ENCODE measurements around the gene ZNF33A. TPM values are rescaled to one million over a fixed set of nuclear protein-coding genes. Genes with fewer than 3 reads are reported as not detected.

ZNF33A gene
- total RNA-seq: 10 to 100 TPM; 30.4 to 32.8 TPM

DNA sequence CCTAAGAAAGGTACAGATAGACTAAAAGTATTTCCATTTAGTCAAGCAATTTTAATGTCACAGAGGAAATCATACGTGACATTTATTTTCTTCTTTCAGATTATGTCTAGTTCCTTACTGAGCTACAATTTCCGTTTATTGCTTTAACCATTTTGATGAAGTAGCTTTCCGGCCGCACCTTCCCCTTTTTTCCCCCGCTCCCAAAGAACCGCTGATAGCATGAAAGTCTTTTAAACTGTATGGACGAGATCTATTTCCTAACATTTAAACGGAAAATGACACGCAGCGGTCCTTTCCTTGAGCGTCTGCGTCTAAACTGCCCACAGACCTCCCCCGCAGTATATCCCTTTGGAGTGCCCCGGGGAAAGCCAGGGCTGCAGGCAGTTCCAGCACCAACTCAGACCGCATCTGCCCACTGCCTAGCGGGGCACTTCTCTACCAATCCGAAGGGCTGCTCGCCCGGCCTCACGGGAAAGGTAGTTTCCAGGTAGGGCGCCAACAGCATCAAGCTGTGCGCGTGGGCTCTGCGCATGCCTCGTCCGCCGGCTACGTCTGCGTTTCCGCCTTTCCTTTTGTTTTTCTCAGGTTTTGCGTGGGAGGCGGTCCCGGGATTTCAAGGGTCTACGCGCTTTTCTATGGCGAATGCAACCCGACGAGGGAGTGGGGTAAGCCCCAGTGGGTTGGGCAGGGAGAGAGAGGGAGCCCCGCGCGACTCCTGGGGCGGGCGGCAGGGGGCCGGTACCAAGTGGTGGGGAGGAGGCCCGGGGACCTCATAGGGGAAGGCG is at the start of gene ZNF33A:
ZNF33A (plus strand) TSS at position 557 of the 785 bp plus-strand sequence. CDS start 1,667 bp downstream, outside the sequence.
- Histone ChIP-seq H3K4me1 (no peaks in the 10 kb centered on the region), H3K9me3 (no peaks in the 10 kb centered on the region), H3K9ac (ENCODE audit: low read depth in 2 of 2, low read length in 2 of 2) (peak within 1 kb of the TSS; percentile 28 to 89), H3K27me3 (no peaks in the 10 kb centered on the region), H3K4me3 (peak within 1 kb of the TSS; percentile 73), H3K36me3 (no peaks in the 10 kb centered on the region), H3K27ac (peak within 1 kb of the TSS; percentile 99)
- DNase-seq: peak; percentile 94
- intact Hi-C loops (cut with DNase I): loop anchor here (5.0 to 10.0 kb wide), 2 partner anchors 33 to 84 kb away; partner anchors contain the start of genes ZNF25 and ZNF37A
- TF ChIP-seq, protein P1, sequence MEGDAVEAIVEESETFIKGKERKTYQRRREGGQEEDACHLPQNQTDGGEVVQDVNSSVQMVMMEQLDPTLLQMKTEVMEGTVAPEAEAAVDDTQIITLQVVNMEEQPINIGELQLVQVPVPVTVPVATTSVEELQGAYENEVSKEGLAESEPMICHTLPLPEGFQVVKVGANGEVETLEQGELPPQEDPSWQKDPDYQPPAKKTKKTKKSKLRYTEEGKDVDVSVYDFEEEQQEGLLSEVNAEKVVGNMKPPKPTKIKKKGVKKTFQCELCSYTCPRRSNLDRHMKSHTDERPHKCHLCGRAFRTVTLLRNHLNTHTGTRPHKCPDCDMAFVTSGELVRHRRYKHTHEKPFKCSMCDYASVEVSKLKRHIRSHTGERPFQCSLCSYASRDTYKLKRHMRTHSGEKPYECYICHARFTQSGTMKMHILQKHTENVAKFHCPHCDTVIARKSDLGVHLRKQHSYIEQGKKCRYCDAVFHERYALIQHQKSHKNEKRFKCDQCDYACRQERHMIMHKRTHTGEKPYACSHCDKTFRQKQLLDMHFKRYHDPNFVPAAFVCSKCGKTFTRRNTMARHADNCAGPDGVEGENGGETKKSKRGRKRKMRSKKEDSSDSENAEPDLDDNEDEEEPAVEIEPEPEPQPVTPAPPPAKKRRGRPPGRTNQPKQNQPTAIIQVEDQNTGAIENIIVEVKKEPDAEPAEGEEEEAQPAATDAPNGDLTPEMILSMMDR (IDR thresholded peaks at IDR 0.05): no peak

DNA sequence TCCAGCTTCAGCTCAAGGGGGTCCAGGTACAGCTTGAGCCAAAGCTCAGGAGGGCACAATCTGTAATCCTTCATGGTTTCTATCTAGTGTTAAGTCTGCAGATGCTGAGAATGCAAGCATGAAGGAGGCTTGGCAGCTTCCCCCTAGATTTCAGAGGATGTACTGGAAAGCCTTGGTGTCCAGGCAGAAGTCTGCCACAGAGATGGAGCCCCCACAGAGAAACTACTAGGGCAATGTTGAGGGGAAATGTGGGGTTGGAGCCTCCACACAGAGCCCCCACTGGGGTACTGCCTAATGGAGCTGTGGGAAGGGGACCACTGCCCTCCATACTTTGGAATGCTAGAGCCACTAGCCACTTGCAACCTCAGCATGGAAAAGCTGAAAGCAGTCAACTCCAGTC is 45.5 kb upstream of the ZNF33A start:
- no peaks in the 10 kb centered on the region for H3K9me3 ChIP-seq
- intact Hi-C loops (cut with DNase I): no loop called here
- TF ChIP-seq, protein P1 (IDR thresholded peaks at IDR 0.05): no peak
- no peaks in the 10 kb centered on the region for H3K27me3 ChIP-seq
- H3K36me3 ChIP-seq: no peaks in the 10 kb centered on the region
- no peak overlapping the region for H3K4me3 ChIP-seq
- no peak overlapping the region for H3K9ac ChIP-seq (ENCODE audit: low read depth in 2 of 2, low read length in 2 of 2)
- no peak overlapping the region for H3K27ac ChIP-seq
- no peaks in the 10 kb centered on the region for H3K4me1 ChIP-seq
- DNase-seq: no peak

DNA sequence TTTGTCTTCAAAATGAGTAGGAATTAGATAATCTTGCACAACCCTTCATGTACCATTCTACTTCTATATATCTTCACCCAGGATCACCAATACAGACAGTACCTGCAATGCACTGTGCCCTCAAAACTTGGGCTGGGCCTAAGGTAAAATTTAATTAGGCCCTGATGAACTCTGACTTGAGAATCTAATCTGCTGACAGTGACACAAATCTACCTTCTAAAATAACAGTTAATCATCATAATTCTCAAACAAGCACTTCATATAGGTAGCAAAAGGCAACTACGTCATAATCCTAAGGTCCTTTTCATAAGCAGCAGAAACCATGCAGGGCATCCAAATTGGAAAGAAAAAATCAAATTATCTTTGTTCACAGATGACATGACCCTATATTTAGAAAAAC is 38.1 kb upstream of the ZNF33A start:
- Histone ChIP-seq H3K4me3 (no peak overlapping the region), H3K27me3 (no peaks in the 10 kb centered on the region), H3K36me3 (no peaks in the 10 kb centered on the region), H3K27ac (no peak overlapping the region), H3K9ac (ENCODE audit: low read depth in 2 of 2, low read length in 2 of 2) (no peak overlapping the region), H3K4me1 (no peaks in the 10 kb centered on the region), H3K9me3 (no peaks in the 10 kb centered on the region)
- TF ChIP-seq, protein P1 (IDR thresholded peaks at IDR 0.05): no peak
- intact Hi-C loops (cut with DNase I): no loop called here
- DNase-seq: no peak

DNA sequence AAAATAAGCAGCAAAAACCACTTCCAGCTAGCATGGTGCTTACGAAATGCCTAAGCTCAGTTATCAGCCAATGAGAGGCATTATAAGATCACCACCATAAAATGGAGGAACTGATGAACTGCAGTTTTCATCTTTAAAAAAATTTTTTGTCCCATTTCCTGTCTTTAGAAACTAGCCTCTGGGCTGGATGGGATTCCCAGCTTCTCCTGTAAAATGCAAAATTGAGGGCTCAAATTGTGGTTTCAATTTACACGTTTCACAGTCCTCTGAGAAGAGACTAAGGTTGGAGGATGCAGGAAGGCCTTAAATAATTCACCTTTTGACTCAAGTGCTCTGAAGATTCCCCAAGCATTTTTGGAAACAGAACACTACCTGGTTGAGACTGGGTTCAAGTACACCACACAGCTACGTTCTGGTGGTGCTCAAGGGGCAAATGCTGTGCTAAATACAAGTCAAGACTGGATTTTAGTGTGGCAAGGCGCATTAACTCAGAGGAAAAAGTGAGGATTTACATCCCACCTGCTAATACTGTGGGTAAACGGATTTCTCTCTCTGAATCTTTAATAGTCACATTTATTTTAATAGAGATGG is 35.0 kb upstream of the ZNF33A start:
- no peak for DNase-seq
- no peaks in the 10 kb centered on the region for H3K9me3 ChIP-seq
- peak overlapping the region; percentile 97 for H3K27ac ChIP-seq
- peak overlapping the region; percentile 84 for H3K4me3 ChIP-seq
- H3K36me3 ChIP-seq: no peaks in the 10 kb centered on the region
- peak overlapping the region; percentile 93 to 95 for H3K9ac ChIP-seq (ENCODE audit: low read depth in 2 of 2, low read length in 2 of 2)
- TF ChIP-seq, protein P1 (IDR thresholded peaks at IDR 0.05): no peak
- no peaks in the 10 kb centered on the region for H3K4me1 ChIP-seq
- intact Hi-C loops (cut with DNase I): loop anchor here (5.0 kb wide), 3 partner anchors 37 to 118 kb away; partner anchors contain the start of genes ZNF248, ZNF33A and ZNF37A
- no peaks in the 10 kb centered on the region for H3K27me3 ChIP-seq

DNA sequence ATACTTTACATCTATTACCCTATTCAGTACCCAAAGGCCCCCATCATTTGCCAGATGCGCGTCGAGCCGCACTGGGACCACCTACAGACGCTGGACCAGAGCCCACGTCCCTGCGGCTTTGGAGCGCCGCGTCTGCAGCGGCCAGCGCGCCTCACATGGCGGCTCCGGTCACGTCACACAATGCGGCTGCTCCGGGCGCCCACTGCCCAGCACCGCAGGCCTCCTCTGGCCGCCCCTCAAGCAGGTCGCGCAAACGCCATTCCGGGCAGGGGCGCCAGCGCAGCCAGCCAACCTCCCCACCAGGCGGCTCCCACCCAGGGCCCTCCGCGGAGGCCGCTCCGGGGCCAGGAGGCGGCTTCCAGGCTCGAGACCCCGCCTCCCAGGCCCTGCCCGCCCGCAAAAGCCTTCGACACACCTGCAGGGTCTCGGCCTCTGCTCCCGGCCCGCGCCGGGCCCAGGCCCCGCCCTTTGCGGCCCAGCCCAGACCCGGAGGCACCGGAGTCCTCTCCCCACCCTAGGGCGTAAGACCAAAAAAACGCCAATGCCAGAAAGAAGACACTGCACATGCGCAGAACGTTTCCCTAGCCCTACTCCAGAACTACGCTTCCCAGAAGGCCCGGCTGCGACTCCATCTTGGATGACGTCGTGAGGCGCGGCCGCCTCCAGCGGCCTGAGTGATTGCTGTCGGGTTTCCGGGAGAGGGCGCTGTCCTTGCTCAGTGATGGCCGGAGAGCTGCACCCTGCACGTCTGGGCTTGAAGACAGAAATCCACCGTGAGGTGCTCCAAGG is 34.2 kb upstream of the ZNF33A start, which contains the start of gene ZNF25:
ZNF25 (minus strand) TSS at position 557 of the 789 bp plus-strand sequence. CDS start 4,925 bp downstream, outside the sequence.
- DNase-seq: peak; percentile 99
- no peaks in the 10 kb centered on the region for H3K9me3 ChIP-seq
- H3K9ac ChIP-seq (ENCODE audit: low read depth in 2 of 2, low read length in 2 of 2): peak within 1 kb of the TSS; percentile 93 to 95
- TF ChIP-seq, protein P1 (IDR thresholded peaks at IDR 0.05): peak; percentile 89
- peak within 1 kb of the TSS; percentile 97 for H3K27ac ChIP-seq
- H3K4me1 ChIP-seq: no peaks in the 10 kb centered on the region
- intact Hi-C loops (cut with DNase I): loop anchor here (5.0 kb wide), 3 partner anchors 36 to 119 kb away; partner anchors contain the start of genes ZNF248, ZNF33A and ZNF37A
- peak within 1 kb of the TSS; percentile 84 for H3K4me3 ChIP-seq
- H3K36me3 ChIP-seq: no peaks in the 10 kb centered on the region
- no peaks in the 10 kb centered on the region for H3K27me3 ChIP-seq

All from colonic mucosa (tissue), 4 donors.